ENCODE data around the gene OCLN. TPM values are rescaled to one million over a fixed set of nuclear protein-coding genes. Genes with fewer than 3 reads are reported as not detected.
A peak's percentile ranks its signal among the peaks of the same experiment; 100 is the strongest.

The OCLN gene
- total RNA-seq, 1 experiment from 2014 or later = 102 TPM

GRCh38 chr5:69493396-69494133 is 975 bp downstream of the OCLN start:
- H3K4me3 ChIP-seq (ENCODE audit: low read depth in 2 of 2, low read length in 2 of 2) = peak overlapping the region; percentile 69 to 86
- no peak for DNase-seq (ENCODE audit: low read depth, low spot score)
- no peaks in the 10 kb centered on the region for H3K27me3 ChIP-seq (ENCODE audit: control insufficient read depth, insufficient read depth, low read length)
- peak; percentile 57 for ATAC-seq
- BruUV-seq (replicated peaks) = no TSS peak
- CTCF ChIA-PET = interaction anchor here (0.7 kb wide), 1 partner anchor 33 kb away, joined by 3 read pairs; no protein-coding TSS in a partner anchor
- POLR2A ChIA-PET = interaction anchor here (0.6 kb wide), 1 partner anchor 8 kb away, joined by 5 read pairs; no protein-coding TSS in a partner anchor
- no peaks in the 10 kb centered on the region; the same call in 1 of the 2 replicates for H3K36me3 ChIP-seq (ENCODE audit: control insufficient read depth, insufficient read depth, low read length)
- TF ChIP-seq REST (IDR thresholded peaks at IDR 0.05; ENCODE audit: insufficient read depth in 1 of 2, low read depth in 2 of 2, low read length in 1 of 2) = no peak
- TF ChIP-seq TCF7L2 (IDR thresholded peaks at IDR 0.05; ENCODE audit: low read depth, low read length) = 0 out of 2 replicates have a peak, but pooled peaks have one; percentile 17
- H3K9me3 ChIP-seq (ENCODE audit: control insufficient read depth, insufficient read depth, low read depth, low read length) = no peaks in the 10 kb centered on the region
- peaks cover 38% of the 10 kb centered on the region for H3K4me1 ChIP-seq (ENCODE audit: control insufficient read depth, insufficient read depth, low read length)
- in situ Hi-C loops (cut with HindIII; ENCODE audit: low pct_unique_long_range_greater_than_20kb, low sequenced_read_pairs) (no loop called here), intact Hi-C loops (cut with micrococcal nuclease; ENCODE audit: unreplicated experiment) (no loop called here)
- H3K27ac ChIP-seq (ENCODE audit: low read length) = peak overlapping the region; percentile 92

- ChIA-PET POLR2A (no interaction called here), CTCF (no interaction called here)
- no peak for TF ChIP-seq SIN3A (IDR thresholded peaks at IDR 0.05; ENCODE audit: borderline replicate concordance, insufficient read depth, low read depth, low read length)
- no peak for TF ChIP-seq POLR2AphosphoS5 (IDR thresholded peaks at IDR 0.05; ENCODE audit: low read depth, low read length)
- no peak for TF ChIP-seq TCF7L2 (IDR thresholded peaks at IDR 0.05; ENCODE audit: low read depth, low read length)
- no peak for TF ChIP-seq CTCF (IDR thresholded peaks at IDR 0.05)
- no peak for TF ChIP-seq REST (IDR thresholded peaks at IDR 0.05; ENCODE audit: insufficient read depth in 1 of 2, low read depth in 2 of 2, low read length in 1 of 2)
- H3K36me3 ChIP-seq (ENCODE audit: control insufficient read depth, insufficient read depth, low read length) = no peaks in the 10 kb centered on the region; the same call in 1 of the 2 replicates
- no TSS peak for BruUV-seq (replicated peaks)
- peaks cover 46% of the 10 kb centered on the region for H3K4me1 ChIP-seq (ENCODE audit: control insufficient read depth, insufficient read depth, low read length)
- no peaks in the 10 kb centered on the region for H3K27me3 ChIP-seq (ENCODE audit: control insufficient read depth, insufficient read depth, low read length)
- H3K27ac ChIP-seq (ENCODE audit: low read length) = peak overlapping the region; percentile 92
- in situ Hi-C loops (cut with HindIII; ENCODE audit: low pct_unique_long_range_greater_than_20kb, low sequenced_read_pairs) = no loop called here
- no peaks in the 10 kb centered on the region for H3K9me3 ChIP-seq (ENCODE audit: control insufficient read depth, insufficient read depth, low read depth, low read length)
- intact Hi-C loops (cut with micrococcal nuclease; ENCODE audit: unreplicated experiment) = no loop called here
- H3K4me3 ChIP-seq (ENCODE audit: low read depth in 2 of 2, low read length in 2 of 2) = peak overlapping the region; percentile 69 to 86
- ATAC-seq = no peak
- DNase-seq (ENCODE audit: low read depth, low spot score) = no peak
These were observed 1.9 kb downstream of the OCLN start for GRCh38 chr5:69494452-69494851.

All from Panc1 (cell line).